Activated CD4-positive, alpha-beta T cell treated with anti-CD3 and anti-CD28 coated beads, Interleukin-2, amount 50 U/mL, for 48 hours (primary cell): Measurements from ENCODE around the gene CPNE5.
"Not testable (repeated sequence)": the region's sequence is repeated elsewhere in the genome, so short reads cannot be mapped to it uniquely, and the experiment has no call there.

Experiments used
- DNase-seq, 2 experiments: peaks; one replicate each; pipeline ENCODE4 v3.0.0-alpha.2; 2020

Gene CPNE5

GRCh38 chr6:36739947-36740817 is 99.1 kb downstream of the CPNE5 start:
- no peak for DNase-seq

DNA sequence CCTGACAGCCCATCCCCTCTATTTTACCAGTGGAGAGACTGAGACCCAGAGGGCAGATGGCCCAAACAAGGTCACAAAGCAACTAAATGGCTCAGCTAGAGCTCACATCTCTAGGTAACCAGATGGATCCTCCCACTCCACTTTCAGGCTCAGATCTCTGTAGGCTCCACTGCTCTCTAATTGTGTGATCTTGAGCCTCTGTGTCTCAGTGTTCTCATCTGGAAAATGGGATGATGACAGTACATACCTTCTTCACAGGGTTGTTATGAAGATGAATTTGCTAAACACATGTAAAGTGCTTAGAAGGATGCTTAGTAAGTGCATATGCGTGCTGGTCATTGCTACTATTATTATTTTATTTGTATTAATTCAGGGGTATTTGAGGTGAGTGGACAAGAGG is 101.1 kb downstream of the CPNE5 start:
- no peak for DNase-seq

GRCh38 chr6:36737043-36737785 is 102.0 kb downstream of the CPNE5 start:
- no peak for DNase-seq

GRCh38 chr6:36735110-36736071 is 103.9 kb downstream of the CPNE5 start:
- DNase-seq, result peak in 1 of 2 experiments; percentile 24

DNA sequence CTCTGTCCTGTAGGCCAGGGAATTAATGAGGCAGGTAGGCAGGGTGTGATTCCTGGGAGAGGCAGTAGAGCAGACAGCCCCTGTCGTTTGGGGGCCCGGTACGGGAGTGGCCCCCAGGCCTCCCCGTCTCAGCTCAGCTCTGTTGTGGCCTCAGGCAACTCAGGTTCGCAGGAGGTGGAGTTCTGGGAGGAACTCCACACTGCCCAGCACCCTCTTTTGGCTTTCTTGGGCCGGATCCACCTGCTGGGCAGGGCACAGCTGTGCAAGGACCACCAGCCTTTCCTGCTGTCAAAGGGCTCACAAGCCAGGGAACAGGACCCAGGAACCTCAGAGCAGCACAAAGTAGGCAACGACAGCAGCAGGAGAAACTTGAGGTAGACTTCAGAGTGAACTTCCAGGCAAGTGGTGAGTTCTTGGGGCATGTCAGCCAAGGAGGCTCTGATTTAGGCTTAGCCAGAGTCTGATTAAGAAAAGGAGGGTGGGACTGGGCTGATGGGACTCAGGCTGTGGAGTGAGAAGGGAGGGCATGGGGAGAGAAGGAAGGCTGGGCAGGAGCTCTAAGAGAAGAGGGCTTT is 104.7 kb downstream of the CPNE5 start:
- DNase-seq, result no peak

DNA sequence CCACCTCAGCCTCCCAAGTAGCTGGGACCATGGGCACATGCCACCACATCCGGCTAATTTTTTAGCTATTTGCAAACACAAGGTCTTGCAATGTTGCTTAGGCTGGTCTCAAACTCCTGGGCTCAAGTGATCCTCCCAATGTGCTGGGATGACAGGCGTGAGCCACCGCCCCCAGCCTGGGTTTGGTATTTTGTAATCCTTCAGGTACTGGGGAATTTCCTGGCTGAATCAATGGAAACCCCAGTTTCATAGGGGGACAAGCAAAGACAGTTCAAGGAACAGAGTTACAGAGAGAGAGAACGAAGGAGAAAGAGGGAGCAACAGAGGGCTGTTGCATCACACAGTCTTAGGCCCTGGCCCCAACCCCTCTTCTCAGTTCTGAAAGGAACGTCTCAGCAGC is 105.9 kb downstream of the CPNE5 start:
- no peak for DNase-seq

DNA sequence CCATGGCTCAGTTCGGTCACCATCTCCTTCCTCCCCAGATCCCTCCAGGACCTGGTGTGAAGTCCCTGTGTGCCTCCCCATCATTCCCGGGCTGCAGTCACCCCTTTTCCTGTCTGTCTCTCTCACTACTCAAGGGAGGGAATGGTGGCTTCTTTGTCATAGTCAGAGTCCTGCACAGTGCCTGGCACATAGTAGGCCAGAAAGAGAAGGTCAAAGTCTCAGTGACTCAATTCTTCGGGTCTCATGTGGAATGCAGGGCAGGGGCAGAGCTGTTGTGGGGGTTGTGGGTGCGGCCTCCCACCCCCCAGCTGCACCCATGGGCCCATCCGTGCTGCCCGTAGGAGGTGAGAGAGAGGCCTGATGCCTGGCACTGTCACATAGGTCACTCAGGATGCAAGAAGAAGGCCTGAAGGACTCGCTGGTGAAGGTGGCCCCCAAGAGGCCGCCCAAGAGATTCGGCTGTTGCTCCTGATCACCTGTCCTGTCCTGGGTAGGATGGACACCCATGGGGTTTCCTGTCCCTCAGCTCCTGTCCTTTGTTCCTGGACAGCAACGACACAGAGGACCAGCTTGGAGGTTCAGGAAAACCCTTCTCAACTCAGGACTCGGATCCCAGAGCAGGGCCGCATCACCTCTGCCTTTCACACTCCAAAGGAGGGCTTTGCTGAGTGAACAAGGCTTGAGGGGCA is 107.5 kb downstream of the CPNE5 start:
- DNase-seq, result no peak

DNA sequence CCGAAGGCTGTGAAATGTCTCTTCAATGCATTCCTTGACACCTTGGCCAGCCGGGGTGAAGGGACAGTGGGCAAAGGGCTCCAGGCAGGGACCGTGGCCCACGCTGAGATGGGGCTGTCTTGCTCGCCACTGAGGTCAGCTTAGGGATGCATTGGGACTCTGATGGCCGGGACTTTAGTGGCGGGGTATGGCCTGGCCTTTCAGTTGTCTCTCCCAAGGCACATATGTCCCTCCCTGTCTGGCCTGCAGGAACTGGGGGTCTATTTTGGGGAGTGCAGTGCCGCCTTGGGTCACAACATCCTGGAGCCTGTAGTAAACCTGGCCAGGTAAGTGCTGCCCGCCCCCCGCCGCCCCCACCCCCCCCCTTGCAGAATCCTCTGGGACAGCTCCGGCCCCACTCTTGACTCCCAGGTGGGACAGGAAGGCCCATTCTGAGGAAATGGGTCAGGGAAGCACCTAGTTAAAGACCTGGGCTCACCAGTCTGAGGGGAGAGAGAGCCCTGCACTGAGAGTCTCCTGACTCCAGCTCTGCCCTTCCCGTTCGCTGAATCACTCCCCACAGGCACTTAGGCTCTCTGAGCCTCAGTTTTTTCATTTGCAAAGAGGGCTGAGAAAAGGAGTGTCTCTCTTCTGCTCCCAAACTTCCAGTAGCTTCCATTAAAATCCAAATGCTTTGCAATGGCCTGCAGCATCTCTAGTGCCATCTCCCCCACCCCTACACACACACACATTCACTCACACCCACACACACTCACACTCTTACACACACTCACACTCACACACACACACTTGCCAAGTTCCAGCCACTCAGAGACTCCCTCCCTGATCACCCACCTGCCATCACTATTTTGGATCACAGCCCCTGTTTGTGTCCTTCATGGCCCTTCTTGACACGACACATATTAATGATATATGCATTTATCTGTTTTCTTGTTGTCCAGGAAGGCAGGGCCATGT is 108.5 kb downstream of the CPNE5 start:
- no peak for DNase-seq

DNA sequence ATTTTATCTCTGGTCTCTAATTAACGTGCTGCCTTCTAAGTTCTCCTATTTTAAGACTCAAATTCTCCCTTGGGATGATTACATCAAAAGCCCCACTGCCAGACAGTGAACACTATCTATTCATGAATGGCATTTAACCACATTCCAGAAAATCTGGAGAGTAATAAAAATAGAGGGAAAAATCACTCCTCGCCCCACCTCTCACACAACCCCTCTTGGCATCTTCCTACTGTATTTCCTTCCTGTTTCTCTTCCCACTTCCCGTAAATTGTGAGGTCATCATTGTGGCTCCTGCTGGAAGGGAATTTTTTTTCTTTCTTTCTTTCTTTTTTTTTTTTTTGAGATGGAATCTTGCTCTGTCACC is 110.1 kb downstream of the CPNE5 start:
- DNase-seq, result no peak

- DNase-seq, result no peak
Measured at GRCh38 chr6:36728289-36729160, 110.7 kb downstream of the CPNE5 start.

- no peak for DNase-seq
Measured at GRCh38 chr6:36727505-36728021, 111.7 kb downstream of the CPNE5 start.

DNA sequence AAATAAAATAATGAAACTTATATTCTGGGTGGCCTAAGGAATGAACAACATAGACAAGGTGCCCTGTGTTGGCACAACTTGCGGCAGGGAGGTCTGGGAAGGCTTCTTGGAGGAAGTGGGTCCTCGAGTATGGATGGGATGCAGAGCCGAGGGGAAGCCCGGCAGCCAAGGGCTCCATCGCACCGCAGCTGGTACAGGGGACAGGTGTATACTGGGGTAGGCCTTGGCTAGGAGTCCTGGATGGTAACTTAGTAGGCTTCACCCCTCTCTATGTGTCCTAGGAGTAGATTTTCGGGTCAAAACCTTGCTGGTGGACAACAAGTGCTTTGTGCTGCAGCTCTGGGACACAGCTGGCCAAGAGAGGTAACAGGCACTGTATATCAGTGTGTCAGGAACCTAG is 113.7 kb downstream of the CPNE5 start:
- no peak for DNase-seq

DNA sequence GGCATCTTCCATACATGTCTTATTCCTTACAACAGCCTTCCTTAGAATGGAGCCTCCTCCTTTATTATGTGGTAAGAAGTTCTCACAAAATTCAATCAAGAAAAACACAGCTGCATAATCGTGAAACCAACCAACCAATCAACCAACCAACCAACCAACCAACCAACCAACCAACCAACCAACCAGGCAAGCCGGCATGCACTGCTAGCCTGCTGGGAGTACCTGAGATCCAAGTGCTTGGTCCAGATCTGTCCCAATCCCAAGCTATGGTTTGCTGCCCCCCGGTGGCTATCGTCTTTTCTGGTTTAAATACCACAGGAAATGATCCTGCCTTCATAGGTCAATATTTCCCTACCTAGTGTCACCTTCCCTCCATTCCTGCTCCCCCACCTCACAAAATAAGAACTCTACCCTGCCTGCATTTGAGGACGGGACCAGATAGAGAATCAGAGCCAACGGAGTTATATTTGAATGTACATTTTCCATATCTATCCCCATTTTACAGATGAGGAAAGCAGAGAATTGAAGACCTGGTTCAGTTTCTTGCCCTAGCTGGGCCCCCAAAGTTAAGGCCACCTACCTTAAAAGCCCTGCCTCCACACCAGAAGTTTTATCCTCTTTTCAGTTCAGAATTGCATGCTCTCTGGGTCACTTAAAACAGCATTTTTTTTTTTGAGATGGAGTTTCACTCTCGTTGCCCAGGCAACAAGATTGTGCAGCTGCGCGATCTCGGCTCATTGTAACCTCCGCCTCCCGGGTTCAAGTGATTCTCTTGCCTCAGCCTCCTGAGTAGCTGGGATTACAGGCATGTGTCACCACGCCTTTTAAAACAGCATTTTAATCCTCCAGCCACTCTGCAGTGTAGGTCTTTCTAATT is 114.5 kb downstream of the CPNE5 start:
- DNase-seq, result peak; percentile 80 to 83

DNA sequence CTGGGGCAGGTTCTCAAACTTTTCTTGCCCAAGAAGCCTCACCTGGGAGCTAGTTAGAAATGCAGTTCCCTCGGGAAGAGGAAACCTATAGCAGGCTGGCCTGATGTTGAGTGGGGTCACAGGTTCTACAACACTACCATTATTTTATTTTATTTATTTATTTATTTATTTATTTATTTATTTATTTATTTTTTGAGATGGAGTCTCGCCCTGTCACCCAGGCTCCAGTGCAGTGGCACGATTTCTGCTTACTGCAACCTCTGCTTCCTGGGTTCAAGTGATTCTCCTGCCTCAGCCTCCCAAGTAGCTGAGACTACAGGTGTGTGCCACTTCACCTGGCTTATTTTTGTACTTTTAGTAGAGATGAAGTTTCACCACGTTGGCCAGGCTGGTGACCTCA is 115.3 kb downstream of the CPNE5 start:
- not testable (repeated sequence) for DNase-seq

GRCh38 chr6:36722879-36723278 is 116.4 kb downstream of the CPNE5 start:
- no peak for DNase-seq

GRCh38 chr6:36722365-36722764 is 116.9 kb downstream of the CPNE5 start:
- DNase-seq, result no peak

- no peak for DNase-seq
Measured at GRCh38 chr6:36721369-36722140, 117.7 kb downstream of the CPNE5 start.
